ENCODE measurements around the gene WSB1.

- TF ChIP-seq EZH2 (IDR thresholded peaks at IDR 0.05; ENCODE audit: borderline replicate concordance, low read length), result no peak
- TF ChIP-seq CTCF (IDR thresholded peaks at IDR 0.05; ENCODE audit: low read length), result no peak
Observed at GRCh38 chr17:27332047-27332393, 38.1 kb downstream of the WSB1 start.
